Prostate gland (tissue), 2 donors: ENCODE measurements around the gene CBX2.

ENCODE experiments used
- CTCF ChIP-seq, 4 experiments: fragments of 200-600 bp in 2 of 4; fragments of 450-650 bp in 2 of 4; sonication (generic) in 2 of 4; IDR thresholded peaks; 1 replicate in 3 of 4; 2 replicates in 1 of 4; pipeline ENCODE4 v1.5.1; 2016 to 2019; ENCODE audit warnings: antibody characterized with exemption in 4 of 4, mild to moderate bottlenecking in 2 of 4, moderate library complexity in 2 of 4
- POLR2A ChIP-seq: fragments of 450-650 bp; IDR thresholded peaks from one replicate; pipeline ENCODE4 v1.6.1; 2016; ENCODE audit warnings: antibody characterized with exemption, mild to moderate bottlenecking

- TF ChIP-seq CTCF (IDR thresholded peaks at IDR 0.05) (no peak), POLR2A (no peak)
Observed at GRCh38 chr17:79729761-79730160, 48.2 kb upstream of the CBX2 start.
